ENCODE data around the gene GNA15. TPM values are rescaled to one million over a fixed set of nuclear protein-coding genes. Genes with fewer than 3 reads are reported as not detected.

GNA15 gene
- total and polyA plus RNA-seq, 2 donors (not counting 3 experiments of a cell fraction or from before 2014, with no cell fraction given): 0.17 TPM; not detected in 1

DNA sequence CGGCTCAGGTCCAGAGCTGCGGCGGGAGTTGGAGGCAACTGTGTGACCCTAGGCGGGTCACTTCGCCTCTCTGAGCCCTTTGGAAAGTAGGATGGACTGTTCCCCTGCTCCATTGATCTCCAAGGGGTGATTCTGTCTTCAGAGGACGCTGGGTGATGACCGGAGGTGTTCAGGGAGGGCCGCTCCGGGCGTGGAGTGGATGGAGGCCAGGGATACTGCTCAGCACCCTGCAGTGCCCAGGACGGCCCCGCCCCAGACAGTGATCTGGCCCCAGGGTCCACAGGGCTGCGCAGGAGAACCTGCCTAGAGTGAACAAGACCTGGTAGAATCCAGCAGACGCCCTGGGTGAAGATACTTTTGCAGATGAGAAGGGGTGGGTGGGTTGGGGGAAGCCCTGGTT, 56.9 kb downstream of the GNA15 start:
- Histone ChIP-seq H3K4me1 (ENCODE audit: control insufficient read depth, extremely low read depth, insufficient read depth, low read length) (no peaks in the 10 kb centered on the region), H3K27me3 (ENCODE audit: control insufficient read depth in 2 of 2, insufficient read depth in 2 of 2, low read length in 2 of 2) (no peaks in the 10 kb centered on the region), H3K4me2 (ENCODE audit: insufficient read depth, low read length) (no peak overlapping the region), H4K20me1 (replicated peaks; ENCODE audit: control insufficient read depth, extremely low read depth, insufficient read depth, low read length) (no peaks in the 10 kb centered on the region), H3K27ac (ENCODE audit: insufficient read depth, low read depth, low read length) (no peak overlapping the region), H3K9ac (replicated peaks; ENCODE audit: extremely low read depth, insufficient read depth, low read length) (no peak overlapping the region), H2AFZ (ENCODE audit: low read depth, low read length) (no peak overlapping the region), H3K9me1 (replicated peaks; ENCODE audit: control insufficient read depth, extremely low read depth, insufficient read depth, low read length) (no peaks in the 10 kb centered on the region), H3K79me2 (ENCODE audit: control insufficient read depth, insufficient read depth, low read length) (peaks cover 39% of the 10 kb centered on the region), H3K4me3 (replicated peaks in 1 of 3; ENCODE audit: insufficient read depth in 1 of 3, low read depth in 1 of 3, low read length in 3 of 3) (no peak overlapping the region), H3K9me3 (replicated peaks; ENCODE audit: control insufficient read depth, insufficient read depth, low read length) (no peaks in the 10 kb centered on the region), H3K36me3 (ENCODE audit: control insufficient read depth in 2 of 2, extremely low read depth in 1 of 2, insufficient read depth in 2 of 2, low read length in 2 of 2) (peaks cover 0 to 4% of the 10 kb centered on the region in 2 experiments)
- intact Hi-C loops (cut with micrococcal nuclease): no loop called here
- FAIRE-seq (no peak), DNase-seq (ENCODE audit: low read depth, low spot score) (no peak)
- ChIA-PET CTCF (no interaction called here), POLR2A (no interaction called here)
- BruUV-seq (replicated peaks): no TSS peak
- TF ChIP-seq MYC (IDR thresholded peaks at IDR 0.05; ENCODE audit: low read depth, low read length) (no peak), EZH2 (IDR thresholded peaks at IDR 0.05; ENCODE audit: borderline replicate concordance, low read depth, low read length, severe bottlenecking) (no peak), POLR2AphosphoS5 (IDR thresholded peaks at IDR 0.05; ENCODE audit: insufficient read depth, low read depth, low read length) (no peak), FOS (IDR thresholded peaks at IDR 0.05; ENCODE audit: borderline replicate concordance, insufficient read depth, low read length) (no peak), GATA2 (IDR thresholded peaks at IDR 0.05; ENCODE audit: insufficient read depth, insufficient read length, low read depth, low read length) (no peak), JUN (IDR thresholded peaks at IDR 0.05; ENCODE audit: borderline replicate concordance, insufficient read depth, insufficient read length, low read depth) (no peak), POLR2A (IDR thresholded peaks at IDR 0.05; ENCODE audit: low read depth, low read length) (no peak)
- TF ChIP-seq, protein P1, sequence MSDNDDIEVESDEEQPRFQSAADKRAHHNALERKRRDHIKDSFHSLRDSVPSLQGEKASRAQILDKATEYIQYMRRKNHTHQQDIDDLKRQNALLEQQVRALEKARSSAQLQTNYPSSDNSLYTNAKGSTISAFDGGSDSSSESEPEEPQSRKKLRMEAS (IDR thresholded peaks at IDR 0.05; ENCODE audit: insufficient read depth, insufficient read length): no peak
- TF ChIP-seq, protein P2, sequence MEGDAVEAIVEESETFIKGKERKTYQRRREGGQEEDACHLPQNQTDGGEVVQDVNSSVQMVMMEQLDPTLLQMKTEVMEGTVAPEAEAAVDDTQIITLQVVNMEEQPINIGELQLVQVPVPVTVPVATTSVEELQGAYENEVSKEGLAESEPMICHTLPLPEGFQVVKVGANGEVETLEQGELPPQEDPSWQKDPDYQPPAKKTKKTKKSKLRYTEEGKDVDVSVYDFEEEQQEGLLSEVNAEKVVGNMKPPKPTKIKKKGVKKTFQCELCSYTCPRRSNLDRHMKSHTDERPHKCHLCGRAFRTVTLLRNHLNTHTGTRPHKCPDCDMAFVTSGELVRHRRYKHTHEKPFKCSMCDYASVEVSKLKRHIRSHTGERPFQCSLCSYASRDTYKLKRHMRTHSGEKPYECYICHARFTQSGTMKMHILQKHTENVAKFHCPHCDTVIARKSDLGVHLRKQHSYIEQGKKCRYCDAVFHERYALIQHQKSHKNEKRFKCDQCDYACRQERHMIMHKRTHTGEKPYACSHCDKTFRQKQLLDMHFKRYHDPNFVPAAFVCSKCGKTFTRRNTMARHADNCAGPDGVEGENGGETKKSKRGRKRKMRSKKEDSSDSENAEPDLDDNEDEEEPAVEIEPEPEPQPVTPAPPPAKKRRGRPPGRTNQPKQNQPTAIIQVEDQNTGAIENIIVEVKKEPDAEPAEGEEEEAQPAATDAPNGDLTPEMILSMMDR (IDR thresholded peaks at IDR 0.05; ENCODE audit: extremely low read depth in 1 of 2, insufficient read depth in 1 of 2, low read depth in 1 of 2, low read length in 2 of 2): no peak
- dilution Hi-C loops (cut with MboI; ENCODE audit: extremely low pct_ligation_motif_present, low sequenced_read_pairs): no loop called here

All from endothelial cell of umbilical vein (primary cell).